Measurements from ENCODE around the gene CDPF1. TPM values are rescaled to one million over a fixed set of nuclear protein-coding genes. Genes with fewer than 3 reads are reported as not detected.

Gene CDPF1
- total and polyA plus RNA-seq, 2 donors (not counting 1 experiment from before 2014, with no cell fraction given), result 9.8 to 15.4 TPM

DNA sequence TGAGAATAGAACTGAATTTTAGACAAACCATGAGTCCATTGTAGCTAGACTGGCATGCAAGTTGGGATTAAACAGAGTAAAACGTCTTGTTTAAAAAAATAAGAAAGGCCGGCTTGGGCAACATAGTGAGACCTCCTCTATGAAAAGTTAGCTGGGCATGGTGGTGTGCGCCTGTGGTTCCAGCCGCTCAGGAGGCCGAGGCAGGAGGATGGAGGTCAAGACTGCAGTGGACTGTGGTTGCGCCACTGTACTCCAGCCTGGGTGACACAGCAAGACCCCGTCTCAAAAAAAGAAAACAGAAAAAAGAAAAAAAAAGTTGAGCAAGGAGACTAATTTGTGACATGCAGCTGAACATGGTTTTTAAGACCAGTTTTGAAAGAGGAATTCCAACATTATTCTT is 23.5 kb downstream of the CDPF1 start:
- H3K79me2 ChIP-seq (ENCODE audit: control insufficient read depth, insufficient read depth, low read length), result no peaks in the 10 kb centered on the region
- no peaks in the 10 kb centered on the region for H3K27me3 Mint-ChIP-seq
- H3K27me3 ChIP-seq (replicated peaks in 1 of 4; ENCODE audit: control extremely low read depth in 1 of 4, control insufficient read depth in 3 of 4, insufficient read depth in 4 of 4, low read length in 3 of 4), result no peaks in the 10 kb centered on the region
- no peak overlapping the region for H3K4me3 ChIP-seq (ENCODE audit: control extremely low read depth in 1 of 5, extremely low read depth in 1 of 5, insufficient read depth in 1 of 5, low read depth in 2 of 5, low read length in 4 of 5)
- no peak for ATAC-seq (ENCODE audit: low read depth)
- peaks cover 0 to 1% of the 10 kb centered on the region in 2 experiments for H3K36me3 ChIP-seq (replicated peaks in 1 of 2; ENCODE audit: control extremely low read depth in 1 of 2, control insufficient read depth in 1 of 2, extremely low read depth in 1 of 2, insufficient read depth in 2 of 2, low read length in 1 of 2)
- H3K9ac ChIP-seq (ENCODE audit: low read length), result no peak overlapping the region
- intact Hi-C loops (cut with micrococcal nuclease), result no loop called here
- no peaks in the 10 kb centered on the region for H3K4me1 ChIP-seq (ENCODE audit: control insufficient read depth in 2 of 2, insufficient read depth in 2 of 2, low read length in 2 of 2)
- H3K9me3 Mint-ChIP-seq (ENCODE audit: insufficient read depth), result no peaks in the 10 kb centered on the region
- no peak overlapping the region for H3K27ac ChIP-seq (ENCODE audit: low read length in 2 of 2)
- 100% methylated on average over 7 of the region's 7 CpGs for WGBS (ENCODE audit: insufficient coverage)
- no peak overlapping the region for H3K4me2 ChIP-seq (replicated peaks; ENCODE audit: low read depth, low read length, poor library complexity, severe bottlenecking)
- H3K4me1 Mint-ChIP-seq, result no peaks in the 10 kb centered on the region
- H3K27ac Mint-ChIP-seq, result no peak overlapping the region
- no peak overlapping the region for H3K4me3 Mint-ChIP-seq
- H4K20me1 ChIP-seq (ENCODE audit: control insufficient read depth, insufficient read depth, low read length, poor library complexity, severe bottlenecking), result no peaks in the 10 kb centered on the region
- no peak for DNase-seq
- ChIA-PET CTCF (interaction anchor here (1.6 kb wide), 1 partner anchor 9 kb away, joined by 3 read pairs; no protein-coding TSS in a partner anchor), POLR2A (interaction anchor here (0.6 kb wide), 1 partner anchor 218 kb away, joined by 5 read pairs; no protein-coding TSS in a partner anchor)
- TF ChIP-seq EZH2 (IDR thresholded peaks at IDR 0.05; ENCODE audit: borderline replicate concordance, insufficient read depth, low read depth, low read length, poor library complexity, severe bottlenecking), result no peak
- TF ChIP-seq, protein P1, sequence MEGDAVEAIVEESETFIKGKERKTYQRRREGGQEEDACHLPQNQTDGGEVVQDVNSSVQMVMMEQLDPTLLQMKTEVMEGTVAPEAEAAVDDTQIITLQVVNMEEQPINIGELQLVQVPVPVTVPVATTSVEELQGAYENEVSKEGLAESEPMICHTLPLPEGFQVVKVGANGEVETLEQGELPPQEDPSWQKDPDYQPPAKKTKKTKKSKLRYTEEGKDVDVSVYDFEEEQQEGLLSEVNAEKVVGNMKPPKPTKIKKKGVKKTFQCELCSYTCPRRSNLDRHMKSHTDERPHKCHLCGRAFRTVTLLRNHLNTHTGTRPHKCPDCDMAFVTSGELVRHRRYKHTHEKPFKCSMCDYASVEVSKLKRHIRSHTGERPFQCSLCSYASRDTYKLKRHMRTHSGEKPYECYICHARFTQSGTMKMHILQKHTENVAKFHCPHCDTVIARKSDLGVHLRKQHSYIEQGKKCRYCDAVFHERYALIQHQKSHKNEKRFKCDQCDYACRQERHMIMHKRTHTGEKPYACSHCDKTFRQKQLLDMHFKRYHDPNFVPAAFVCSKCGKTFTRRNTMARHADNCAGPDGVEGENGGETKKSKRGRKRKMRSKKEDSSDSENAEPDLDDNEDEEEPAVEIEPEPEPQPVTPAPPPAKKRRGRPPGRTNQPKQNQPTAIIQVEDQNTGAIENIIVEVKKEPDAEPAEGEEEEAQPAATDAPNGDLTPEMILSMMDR (IDR thresholded peaks at IDR 0.05), result no peak
- H3K9me3 ChIP-seq (ENCODE audit: control extremely low read depth in 1 of 3, control insufficient read depth in 2 of 3, insufficient read depth in 1 of 3, low read length in 2 of 3), result no peaks in the 10 kb centered on the region
- no peak overlapping the region for H2AFZ ChIP-seq (ENCODE audit: insufficient read depth, low read depth, low read length, poor library complexity, severe bottlenecking)

DNA sequence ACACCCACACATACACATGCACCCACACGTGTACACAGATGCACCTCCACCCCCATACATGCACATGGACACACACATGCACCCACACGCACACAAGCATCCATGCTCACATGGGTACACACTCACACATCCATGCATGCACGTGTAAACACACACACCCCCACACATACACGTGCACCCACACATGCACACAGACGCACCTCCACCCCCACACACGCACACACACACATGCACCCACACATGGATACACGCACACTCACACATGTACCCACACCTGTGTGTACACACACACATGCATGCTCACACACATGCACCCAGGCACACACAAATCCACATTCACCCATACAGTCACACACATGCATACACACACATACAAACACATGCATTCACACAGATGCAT is 24.5 kb downstream of the CDPF1 start:
- Mint-ChIP-seq H3K4me1 (no peaks in the 10 kb centered on the region), H3K9me3 (ENCODE audit: insufficient read depth) (no peaks in the 10 kb centered on the region), H3K27ac (no peak overlapping the region), H3K27me3 (no peaks in the 10 kb centered on the region), H3K4me3 (no peak overlapping the region)
- ChIA-PET POLR2A (no interaction called here), CTCF (no interaction called here)
- no peaks in the 10 kb centered on the region for H3K9me3 ChIP-seq (ENCODE audit: control extremely low read depth in 1 of 3, control insufficient read depth in 2 of 3, insufficient read depth in 1 of 3, low read length in 2 of 3)
- WGBS (ENCODE audit: insufficient coverage), result 93% methylated on average over 7 of the region's 7 CpGs
- no peak overlapping the region for H3K9ac ChIP-seq (ENCODE audit: low read length)
- no peak for ATAC-seq (ENCODE audit: low read depth)
- H3K27ac ChIP-seq (ENCODE audit: low read length in 2 of 2), result no peak overlapping the region
- no peaks in the 10 kb centered on the region for H3K4me1 ChIP-seq (ENCODE audit: control insufficient read depth in 2 of 2, insufficient read depth in 2 of 2, low read length in 2 of 2)
- no peaks in the 10 kb centered on the region for H3K27me3 ChIP-seq (replicated peaks in 1 of 4; ENCODE audit: control extremely low read depth in 1 of 4, control insufficient read depth in 3 of 4, insufficient read depth in 4 of 4, low read length in 3 of 4)
- H3K4me3 ChIP-seq (ENCODE audit: control extremely low read depth in 1 of 5, extremely low read depth in 1 of 5, insufficient read depth in 1 of 5, low read depth in 2 of 5, low read length in 4 of 5), result no peak overlapping the region
- H3K79me2 ChIP-seq (ENCODE audit: control insufficient read depth, insufficient read depth, low read length), result no peaks in the 10 kb centered on the region
- H2AFZ ChIP-seq (ENCODE audit: insufficient read depth, low read depth, low read length, poor library complexity, severe bottlenecking), result no peak overlapping the region
- TF ChIP-seq, protein P1 (IDR thresholded peaks at IDR 0.05), result no peak
- TF ChIP-seq EZH2 (IDR thresholded peaks at IDR 0.05; ENCODE audit: borderline replicate concordance, insufficient read depth, low read depth, low read length, poor library complexity, severe bottlenecking), result no peak
- H4K20me1 ChIP-seq (ENCODE audit: control insufficient read depth, insufficient read depth, low read length, poor library complexity, severe bottlenecking), result no peaks in the 10 kb centered on the region
- H3K36me3 ChIP-seq (replicated peaks in 1 of 2; ENCODE audit: control extremely low read depth in 1 of 2, control insufficient read depth in 1 of 2, extremely low read depth in 1 of 2, insufficient read depth in 2 of 2, low read length in 1 of 2), result peaks cover 4 to 6% of the 10 kb centered on the region in 2 experiments
- DNase-seq, result no peak
- H3K4me2 ChIP-seq (replicated peaks; ENCODE audit: low read depth, low read length, poor library complexity, severe bottlenecking), result no peak overlapping the region
- intact Hi-C loops (cut with micrococcal nuclease), result no loop called here
